Mesenteric fat pad (tissue), 1 donor: ENCODE results near the gene KRTAP4-11. TPM values are rescaled to one million over a fixed set of nuclear protein-coding genes. Genes with fewer than 3 reads are reported as not detected.
"Not testable (repeated sequence)": the region's sequence is repeated elsewhere in the genome, so short reads cannot be mapped to it uniquely, and the experiment has no call there.

ENCODE experiments used
- DNase-seq: peaks from one replicate; pipeline ENCODE4 v3.0.0-alpha.2; 2020; ENCODE audit warnings: low spot score
- total RNA-seq: library from RNA; stranded (reverse); fragmentation: NEBNext Ultra II Directional; extraction: Animal tissue kit (Norgen Biotek cat#: 25700); gene quantifications from one replicate; pipeline ENCODE4 v1.2.1, GENCODE V29; 2021
- donor health status: DM: yes; HTN: yes; CAD: no.

Gene KRTAP4-11
- total RNA-seq, 1 donor from 2014 or later = not detected

DNA sequence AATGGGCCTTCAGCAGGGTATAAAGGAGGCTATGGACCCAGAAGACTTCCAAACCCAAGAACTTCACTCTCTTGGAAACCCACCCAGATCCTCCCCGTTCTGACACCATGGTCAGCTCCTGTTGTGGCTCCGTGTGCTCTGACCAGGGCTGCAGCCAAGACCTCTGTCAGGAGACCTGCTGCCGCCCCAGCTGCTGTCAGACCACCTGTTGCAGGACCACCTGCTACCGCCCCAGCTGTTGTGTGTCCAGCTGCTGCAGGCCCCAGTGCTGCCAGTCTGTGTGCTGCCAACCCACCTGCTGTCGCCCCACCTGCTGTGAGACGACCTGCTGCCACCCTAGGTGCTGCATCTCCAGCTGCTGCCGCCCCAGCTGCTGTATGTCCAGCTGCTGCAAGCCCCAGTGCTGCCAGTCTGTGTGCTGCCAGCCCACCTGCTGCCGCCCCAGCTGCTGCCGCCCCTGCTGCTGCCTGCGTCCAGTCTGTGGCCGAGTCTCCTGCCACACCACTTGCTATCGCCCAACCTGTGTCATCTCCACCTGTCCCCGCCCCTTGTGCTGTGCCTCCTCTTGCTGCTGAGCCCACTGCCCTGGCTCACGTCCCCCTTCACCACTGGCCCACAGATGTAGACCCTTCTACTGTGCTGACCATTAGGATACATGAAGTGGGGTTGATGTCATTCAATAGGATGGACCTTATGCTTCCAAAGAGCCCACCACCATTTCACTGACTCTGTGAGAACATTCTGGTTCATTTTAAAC lies 33.9 kb downstream of the KRTAP4-11 start, which contains the start of gene KRTAP4-7:
KRTAP4-7 (plus strand) TSS at position 51 of the 757 bp plus-strand sequence; CDS start at position 108, 57 bp downstream.
- not testable (repeated sequence) for DNase-seq

GRCh38 chr17:41083427-41083826 lies 34.7 kb downstream of the KRTAP4-11 start:
- not testable (repeated sequence) for DNase-seq

DNA sequence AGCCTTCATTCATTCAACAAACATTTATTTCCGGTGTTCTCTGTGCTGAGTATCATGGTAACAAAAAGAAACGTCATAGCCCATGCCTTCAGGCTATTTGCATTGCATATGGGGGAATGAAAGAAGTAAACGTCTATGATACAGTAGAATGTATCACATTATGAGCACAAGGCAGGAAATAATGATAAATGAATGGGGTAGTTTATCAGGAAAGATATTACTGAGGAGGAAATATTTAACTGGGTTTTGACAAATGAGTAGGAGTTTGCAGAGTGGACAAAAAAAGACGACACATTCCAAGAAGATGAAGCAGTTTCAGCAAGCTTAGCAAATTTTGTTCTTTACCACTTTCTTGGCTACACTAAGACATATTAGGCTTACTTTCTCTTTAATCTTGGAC lies 35.5 kb downstream of the KRTAP4-11 start:
- DNase-seq = no peak

GRCh38 chr17:41076788-41077187 lies 41.4 kb downstream of the KRTAP4-11 start:
- DNase-seq = no peak

GRCh38 chr17:41073676-41074075 lies 44.5 kb downstream of the KRTAP4-11 start:
- no peak for DNase-seq

GRCh38 chr17:41071606-41072360 lies 46.4 kb downstream of the KRTAP4-11 start:
- no peak for DNase-seq

GRCh38 chr17:41069031-41069430 lies 49.1 kb downstream of the KRTAP4-11 start:
- DNase-seq = no peak

DNA sequence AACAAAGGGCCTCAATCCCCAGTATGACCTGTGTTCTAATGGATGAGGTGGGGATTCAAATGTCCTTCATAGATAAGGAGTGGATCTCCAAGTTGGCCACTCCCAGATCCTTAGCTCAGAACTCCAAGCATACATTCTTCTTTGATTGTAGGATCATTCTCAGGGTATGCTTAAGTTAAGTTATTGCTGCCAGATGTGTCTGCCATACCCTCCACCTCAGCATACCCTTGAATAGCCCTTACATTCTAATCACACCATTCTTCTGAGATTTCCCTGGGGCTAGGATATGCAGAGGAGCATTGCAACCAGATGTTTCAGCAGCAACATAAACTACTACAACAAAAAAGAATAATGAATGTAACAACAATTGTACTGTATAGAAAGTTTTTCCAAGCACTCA lies 50.9 kb downstream of the KRTAP4-11 start:
- DNase-seq = no peak

Other genes starting within 250 kb of the KRTAP4-11 start
- 1.2 TPM for gene KRT20, start 233.1 kb downstream of the KRTAP4-11 start, total RNA-seq
- gene KRT23, start 180.7 kb downstream of the KRTAP4-11 start, total RNA-seq = 0.80 TPM
- not detected for gene KRT39, start 151.4 kb downstream of the KRTAP4-11 start, total RNA-seq
- gene KRT40, start 134.0 kb downstream of the KRTAP4-11 start, total RNA-seq = not detected
- gene KRTAP3-3, start 124.2 kb downstream of the KRTAP4-11 start, total RNA-seq = not detected
- not detected for gene KRTAP3-2, start 118.5 kb downstream of the KRTAP4-11 start, total RNA-seq
- not detected for gene KRTAP3-1, start 109.2 kb downstream of the KRTAP4-11 start, total RNA-seq
- not detected for gene KRTAP1-5, start 91.2 kb downstream of the KRTAP4-11 start, total RNA-seq
- gene KRTAP1-4, start 88.2 kb downstream of the KRTAP4-11 start, total RNA-seq = not detected
- gene KRTAP1-3, start 83.5 kb downstream of the KRTAP4-11 start, total RNA-seq = not detected
- not detected for gene KRTAP1-1, start 76.9 kb downstream of the KRTAP4-11 start, total RNA-seq
- gene KRTAP2-1, start 71.1 kb downstream of the KRTAP4-11 start, total RNA-seq = not detected
- gene KRTAP2-2, start 63.1 kb downstream of the KRTAP4-11 start, total RNA-seq = not detected
- gene KRTAP2-3, start 58.3 kb downstream of the KRTAP4-11 start, total RNA-seq = not detected
- not detected for gene KRTAP2-4, start 52.5 kb downstream of the KRTAP4-11 start, total RNA-seq
- gene KRTAP4-7, start 34.2 kb downstream of the KRTAP4-11 start, total RNA-seq = not detected
- gene KRTAP4-8, start 20.2 kb downstream of the KRTAP4-11 start, total RNA-seq = not detected
- gene KRTAP4-16, start 16.2 kb downstream of the KRTAP4-11 start, total RNA-seq = not detected
- gene KRTAP4-9, start 13.0 kb downstream of the KRTAP4-11 start, total RNA-seq = not detected
- gene KRTAP4-12, start 5.8 kb upstream of the KRTAP4-11 start, total RNA-seq = not detected
- gene KRTAP4-6, start 22.2 kb upstream of the KRTAP4-11 start, total RNA-seq = not detected
- not detected for gene KRTAP4-5, start 31.5 kb upstream of the KRTAP4-11 start, total RNA-seq
- not detected for gene KRTAP4-4, start 42.4 kb upstream of the KRTAP4-11 start, total RNA-seq
- not detected for gene KRTAP4-3, start 49.8 kb upstream of the KRTAP4-11 start, total RNA-seq
- gene KRTAP4-2, start 59.8 kb upstream of the KRTAP4-11 start, total RNA-seq = not detected
- gene KRTAP4-1, start 66.5 kb upstream of the KRTAP4-11 start, total RNA-seq = not detected
- not detected for gene KRTAP9-1, start 71.5 kb upstream of the KRTAP4-11 start, total RNA-seq
- not detected for gene KRTAP9-2, start 108.3 kb upstream of the KRTAP4-11 start, total RNA-seq
- not detected for gene KRTAP9-3, start 114.1 kb upstream of the KRTAP4-11 start, total RNA-seq
- not detected for gene KRTAP9-8, start 119.6 kb upstream of the KRTAP4-11 start, total RNA-seq
- not detected for gene KRTAP9-4, start 131.3 kb upstream of the KRTAP4-11 start, total RNA-seq
- gene KRTAP9-9, start 137.0 kb upstream of the KRTAP4-11 start, total RNA-seq = not detected
- gene KRTAP9-6, start 147.0 kb upstream of the KRTAP4-11 start, total RNA-seq = not detected
- gene KRTAP9-7, start 157.3 kb upstream of the KRTAP4-11 start, total RNA-seq = not detected
- not detected for gene KRTAP29-1, start 184.5 kb upstream of the KRTAP4-11 start, total RNA-seq
- gene KRTAP16-1, start 190.9 kb upstream of the KRTAP4-11 start, total RNA-seq = not detected
- gene KRTAP17-1, start 197.3 kb upstream of the KRTAP4-11 start, total RNA-seq = not detected
- gene KRT33A, start 232.5 kb upstream of the KRTAP4-11 start, total RNA-seq = not detected